ENCODE data around the gene SLC28A3.

SLC28A3 gene

DNA sequence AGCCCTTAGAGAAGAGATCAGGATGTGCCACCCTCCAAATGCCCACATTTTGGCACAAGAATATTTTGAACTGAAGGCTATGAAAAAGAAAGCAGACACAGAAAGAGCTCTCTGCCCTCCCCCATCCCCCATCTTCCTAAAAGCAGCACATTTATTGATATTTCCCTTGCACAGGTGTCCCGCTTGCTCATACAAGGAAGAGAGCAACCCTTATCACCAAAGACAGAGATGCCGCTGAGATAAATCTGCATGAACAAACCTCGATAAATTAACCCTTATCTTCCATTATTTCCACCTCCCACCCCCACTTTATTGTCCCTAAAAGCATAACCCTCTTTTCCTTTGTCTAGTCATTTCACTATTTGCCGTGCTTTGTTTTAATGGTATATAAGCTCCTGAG, 1.8 kb downstream of the SLC28A3 start:
- DNase-seq: no peak

- DNase-seq: no peak
These were observed 3.3 kb downstream of the SLC28A3 start for GRCh38 chr9:84337252-84337651.

DNA sequence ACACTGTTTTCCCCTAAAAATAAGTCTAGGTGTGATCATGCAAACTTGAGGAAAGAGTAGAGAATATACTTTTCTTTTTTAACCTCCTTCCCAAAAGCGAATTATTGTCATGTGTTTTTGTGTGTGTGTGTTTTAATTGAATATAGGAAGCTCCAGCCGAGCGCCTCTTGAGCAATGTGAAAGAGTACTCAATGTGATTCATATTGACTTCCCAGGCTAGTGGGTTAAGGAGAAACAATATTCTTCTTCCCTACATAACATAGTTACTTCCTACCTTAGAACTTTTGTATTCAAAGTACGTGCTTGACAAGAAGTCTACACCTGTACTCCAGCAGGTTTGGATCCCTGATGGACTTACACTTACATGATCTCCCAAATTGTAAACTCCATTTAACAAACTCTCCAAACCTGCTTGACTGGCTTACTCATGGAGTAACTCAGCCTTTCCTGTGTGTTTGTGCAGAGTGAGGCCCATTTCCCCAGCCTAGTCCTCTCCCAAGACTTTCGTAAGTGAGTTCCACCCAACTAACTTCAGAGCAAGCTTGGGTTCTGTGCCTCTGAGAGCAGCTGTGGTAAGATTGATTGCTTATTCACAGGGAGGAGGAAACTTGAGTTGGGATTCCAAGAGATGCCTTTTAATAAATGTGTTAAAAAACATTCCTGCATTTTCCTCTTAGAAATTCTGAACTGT, 9.3 kb downstream of the SLC28A3 start:
- DNase-seq: no peak

DNA sequence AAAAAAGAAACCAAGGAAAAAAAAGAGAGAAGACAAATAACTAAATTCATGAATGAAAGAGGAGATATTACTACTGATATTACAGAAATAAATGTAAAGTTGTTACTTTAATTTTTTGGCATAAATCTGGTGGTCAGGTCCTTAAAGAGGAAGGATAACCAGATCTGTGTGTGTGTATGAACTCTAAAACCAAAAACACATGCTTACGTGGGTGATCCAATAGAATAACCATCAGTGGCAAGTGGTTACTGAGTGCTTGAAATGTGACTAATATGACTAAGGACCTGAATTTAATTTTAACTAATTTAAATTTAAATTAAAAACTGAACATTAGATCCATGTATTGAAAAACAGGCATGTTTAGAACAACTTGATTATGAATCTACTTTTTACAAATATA, 10.3 kb downstream of the SLC28A3 start:
- no peak for DNase-seq

DNA sequence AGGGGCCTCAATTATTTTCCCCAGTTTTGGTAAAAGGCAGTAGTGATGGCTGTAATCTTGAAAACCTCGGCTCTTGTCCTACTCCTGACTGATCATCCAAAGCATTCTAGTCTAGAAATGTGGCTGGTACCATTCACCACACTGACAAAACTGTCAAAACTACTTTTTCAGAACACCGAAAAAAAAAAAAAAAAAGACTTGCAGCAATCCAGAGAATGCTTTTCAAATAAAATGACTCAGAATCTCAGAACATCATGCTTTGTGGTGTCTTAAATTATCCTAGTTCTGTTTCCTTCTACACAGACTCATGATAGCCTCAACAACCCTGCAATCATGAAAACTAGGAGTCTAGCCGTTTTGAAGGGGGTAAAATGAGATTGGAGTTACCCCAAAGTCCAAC, 13.4 kb downstream of the SLC28A3 start:
- DNase-seq: no peak

DNA sequence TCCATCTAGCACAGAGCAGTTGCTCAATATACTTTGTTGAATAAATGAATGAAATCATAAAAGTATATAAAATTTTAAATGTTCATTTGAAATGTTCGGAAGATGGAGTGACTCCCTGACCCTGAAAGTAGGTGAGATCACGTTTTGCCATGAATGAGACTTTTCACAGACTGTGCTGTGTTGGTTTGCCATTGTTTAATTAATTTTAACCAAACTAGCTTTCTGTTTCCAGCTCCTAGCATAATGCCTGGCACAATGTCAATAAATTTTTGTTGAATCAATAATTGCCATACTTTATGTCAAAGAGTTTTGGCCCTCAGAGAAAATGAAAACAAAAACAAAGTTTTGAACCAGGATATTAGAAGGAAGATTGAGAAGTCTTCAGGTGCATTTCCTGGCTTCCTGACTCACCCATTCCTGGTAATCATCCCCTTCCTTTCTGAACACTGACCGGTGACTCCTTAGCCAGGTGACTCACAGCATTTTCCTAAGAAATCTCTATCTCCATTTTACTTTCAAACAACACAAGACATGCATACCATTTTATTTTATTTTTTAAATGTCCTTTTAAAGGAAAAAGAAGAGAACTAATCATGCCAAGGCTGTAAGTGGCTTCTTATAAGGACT, 15.1 kb downstream of the SLC28A3 start:
- no peak for DNase-seq

GRCh38 chr9:84324811-84325210, 15.7 kb downstream of the SLC28A3 start:
- DNase-seq: no peak

DNA sequence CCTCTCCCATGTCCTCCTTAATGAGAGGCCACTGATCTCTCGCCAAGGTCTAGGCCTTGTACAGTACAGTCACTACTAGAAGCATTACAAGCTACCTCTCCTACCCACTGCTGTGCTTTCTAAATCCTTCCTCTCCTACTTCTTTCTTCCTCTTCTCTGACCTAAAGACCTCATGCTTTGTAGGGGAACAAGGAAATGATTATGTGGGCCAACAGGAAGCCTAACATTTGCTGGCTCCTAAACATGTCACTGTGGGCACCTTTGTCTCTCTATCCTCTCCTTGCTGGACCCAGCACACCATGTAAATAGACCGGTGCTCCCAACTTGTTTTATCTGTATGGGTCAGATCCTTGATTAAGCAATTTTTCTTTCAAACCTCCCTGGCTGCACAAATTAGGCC, 16.7 kb downstream of the SLC28A3 start:
- no peak for DNase-seq

DNA sequence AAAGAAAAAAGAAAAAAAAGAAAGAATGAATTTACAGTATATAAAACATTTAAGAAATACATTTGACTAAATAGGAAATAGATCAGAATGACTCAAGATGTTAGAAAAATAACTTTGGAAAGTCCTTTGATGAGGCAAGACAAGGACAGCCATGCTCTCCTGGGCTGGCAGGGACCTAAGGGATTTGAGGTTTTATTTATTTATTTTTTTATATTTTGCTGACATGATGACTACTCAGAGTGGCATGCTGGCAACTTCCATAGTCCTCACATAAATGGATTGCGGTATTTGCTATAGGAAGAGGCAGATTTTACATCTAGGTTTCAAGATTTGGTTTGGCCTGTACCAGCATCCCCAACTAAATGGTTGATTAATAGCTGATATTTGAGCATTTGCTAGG, 17.7 kb downstream of the SLC28A3 start:
- DNase-seq: no peak

DNA sequence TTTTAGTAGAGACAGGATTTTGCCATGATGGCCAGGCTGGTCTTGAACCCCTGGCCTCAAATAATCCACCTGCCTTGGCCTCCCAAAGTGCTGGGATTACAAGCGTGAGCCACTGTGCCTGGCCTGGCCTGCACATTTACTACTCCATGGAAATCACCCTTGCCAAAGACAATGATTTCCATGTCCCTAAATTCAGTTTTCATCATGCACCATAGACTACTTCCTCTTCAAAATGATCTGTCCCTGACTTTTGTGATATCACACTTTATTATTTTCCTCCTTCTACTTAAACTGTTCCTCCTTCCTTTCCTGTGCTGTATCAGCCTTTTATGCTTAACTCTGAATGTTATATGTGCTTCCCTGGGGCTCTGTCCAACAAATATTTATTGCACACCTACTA, 20.3 kb downstream of the SLC28A3 start:
- no peak for DNase-seq

DNA sequence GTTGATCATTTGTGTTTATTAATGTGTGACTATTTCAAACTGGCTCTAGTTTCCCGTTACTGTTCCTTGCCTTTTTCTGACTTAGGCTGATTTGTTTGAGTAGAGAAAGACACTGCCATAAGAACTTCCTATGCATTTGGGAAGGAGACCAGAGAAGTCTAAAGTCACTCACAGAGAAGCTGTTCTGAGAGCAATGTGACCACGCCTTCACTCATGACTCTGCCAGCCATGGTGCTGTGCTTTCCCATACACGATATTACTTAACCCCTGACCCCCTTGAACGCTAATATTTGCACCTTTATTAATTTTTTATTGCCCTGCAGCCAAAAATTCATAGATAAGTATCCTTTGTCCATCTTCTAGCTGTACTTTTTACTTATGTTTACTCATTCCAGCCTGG, 20.9 kb downstream of the SLC28A3 start:
- DNase-seq: no peak

- DNase-seq: no peak
These were observed 21.6 kb downstream of the SLC28A3 start for GRCh38 chr9:84318981-84319380.

DNA sequence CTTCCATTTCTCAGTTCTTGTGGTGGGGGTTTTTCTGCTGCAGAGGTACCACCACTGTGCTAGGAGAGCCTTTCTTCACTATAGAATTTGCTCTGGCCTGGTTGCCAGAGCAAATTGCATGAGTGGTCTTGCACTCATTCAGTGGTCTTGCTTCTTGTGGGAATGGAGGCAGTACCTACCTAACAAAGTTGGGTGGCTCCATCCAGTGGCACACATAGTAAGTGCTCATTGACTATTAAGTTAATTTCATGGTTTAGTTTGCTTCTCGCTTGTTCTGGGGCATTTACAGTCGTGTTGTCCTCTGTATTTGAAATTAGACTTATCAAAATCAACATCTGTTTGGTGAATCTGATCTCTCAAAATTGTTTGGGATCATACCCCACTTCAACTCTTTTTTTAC, 23.0 kb downstream of the SLC28A3 start:
- DNase-seq: no peak

- DNase-seq: peak; percentile 41
These were observed 25.2 kb downstream of the SLC28A3 start for GRCh38 chr9:84315278-84315877.

DNA sequence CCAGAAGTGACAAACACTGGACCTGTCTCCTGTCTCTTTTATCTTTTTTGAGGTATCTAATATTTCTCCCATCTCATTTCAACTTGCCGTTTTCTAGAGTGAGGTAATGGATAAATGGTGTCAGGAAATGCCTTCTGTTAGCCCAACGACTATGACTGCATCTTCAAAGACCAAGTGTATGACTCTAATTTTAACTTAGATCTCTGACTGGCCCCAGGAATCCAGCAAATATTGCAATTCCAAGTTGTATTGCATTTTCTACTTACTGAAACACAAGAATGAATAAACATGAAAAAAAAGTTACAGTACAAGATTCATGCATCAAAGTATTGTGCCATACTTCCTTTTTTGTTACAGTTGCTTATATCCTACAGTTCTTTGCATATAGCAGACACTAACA, 26.3 kb downstream of the SLC28A3 start:
- no peak for DNase-seq

GRCh38 chr9:84310883-84311282, 29.7 kb downstream of the SLC28A3 start:
- DNase-seq: no peak

DNA sequence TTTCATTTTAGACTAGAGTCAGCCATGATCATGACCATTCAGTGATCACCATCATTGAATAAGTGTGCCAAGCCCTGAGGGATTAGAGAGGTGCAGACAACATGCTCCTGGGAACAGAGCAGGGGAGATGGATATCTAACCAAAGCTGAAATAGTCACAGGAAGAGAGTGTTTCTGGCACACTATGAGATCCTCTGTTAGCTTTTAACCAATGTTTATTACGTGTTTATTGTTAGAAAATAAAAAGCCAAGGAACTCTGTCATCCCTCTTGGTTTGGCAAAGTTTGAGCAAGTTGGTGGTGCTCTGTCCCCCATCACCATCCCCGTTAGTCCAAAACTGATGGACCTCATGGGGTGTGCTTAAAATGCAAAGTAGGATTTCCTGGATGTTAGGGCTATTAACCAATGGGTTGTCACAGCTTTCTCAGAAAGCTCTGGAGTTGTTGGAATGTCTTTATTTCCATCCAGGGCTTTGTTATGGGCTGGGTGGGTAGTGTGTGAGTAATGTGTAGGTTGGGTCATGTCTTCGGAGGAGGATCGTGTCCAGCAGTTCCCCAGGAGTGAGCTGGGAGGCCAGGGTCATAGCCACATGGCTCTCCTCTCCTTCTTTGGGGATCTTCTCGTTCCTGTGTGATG, 34.9 kb downstream of the SLC28A3 start:
- DNase-seq: no peak

DNA sequence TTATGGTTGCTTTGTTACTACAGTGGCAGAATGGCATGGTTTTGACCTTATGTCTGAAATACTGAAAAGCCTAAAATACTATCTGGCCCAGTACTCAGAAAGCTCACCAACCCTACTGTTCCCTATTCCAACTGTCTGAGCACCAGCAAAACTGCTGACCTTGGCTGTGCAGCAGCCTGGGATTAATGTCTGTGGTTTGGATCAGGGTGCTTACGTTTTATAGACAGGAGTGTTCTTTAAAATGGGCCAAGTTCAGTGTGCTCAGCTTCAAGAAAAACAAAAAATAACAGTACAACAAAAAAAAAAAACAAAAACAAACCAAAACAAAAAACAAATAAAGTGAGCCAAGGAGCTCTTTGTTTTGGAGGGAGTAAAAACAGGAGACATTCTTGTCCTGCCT, 36.4 kb downstream of the SLC28A3 start:
- DNase-seq: no peak

GRCh38 chr9:84303061-84303460, 37.5 kb downstream of the SLC28A3 start:
- DNase-seq: no peak

DNA sequence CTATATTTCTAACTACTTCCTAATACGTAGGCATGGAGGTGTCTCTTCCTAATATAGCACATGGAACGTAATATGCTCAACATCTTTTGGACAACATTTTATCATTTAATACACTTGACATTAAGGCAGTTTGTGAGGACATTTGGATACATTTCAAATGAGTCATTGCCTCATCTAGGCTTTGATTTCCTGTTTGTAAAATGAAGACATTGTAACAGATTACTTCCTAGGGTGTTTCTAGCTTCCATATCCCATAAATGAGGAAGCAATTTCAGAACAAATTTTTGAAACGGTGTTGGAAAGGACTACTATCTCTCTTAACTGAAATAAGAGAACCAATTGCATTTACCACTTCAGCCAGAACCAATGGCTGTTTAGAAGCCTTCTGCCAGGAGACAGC, 38.7 kb downstream of the SLC28A3 start:
- no peak for DNase-seq

GRCh38 chr9:84300271-84300670, 40.3 kb downstream of the SLC28A3 start:
- no peak for DNase-seq

DNA sequence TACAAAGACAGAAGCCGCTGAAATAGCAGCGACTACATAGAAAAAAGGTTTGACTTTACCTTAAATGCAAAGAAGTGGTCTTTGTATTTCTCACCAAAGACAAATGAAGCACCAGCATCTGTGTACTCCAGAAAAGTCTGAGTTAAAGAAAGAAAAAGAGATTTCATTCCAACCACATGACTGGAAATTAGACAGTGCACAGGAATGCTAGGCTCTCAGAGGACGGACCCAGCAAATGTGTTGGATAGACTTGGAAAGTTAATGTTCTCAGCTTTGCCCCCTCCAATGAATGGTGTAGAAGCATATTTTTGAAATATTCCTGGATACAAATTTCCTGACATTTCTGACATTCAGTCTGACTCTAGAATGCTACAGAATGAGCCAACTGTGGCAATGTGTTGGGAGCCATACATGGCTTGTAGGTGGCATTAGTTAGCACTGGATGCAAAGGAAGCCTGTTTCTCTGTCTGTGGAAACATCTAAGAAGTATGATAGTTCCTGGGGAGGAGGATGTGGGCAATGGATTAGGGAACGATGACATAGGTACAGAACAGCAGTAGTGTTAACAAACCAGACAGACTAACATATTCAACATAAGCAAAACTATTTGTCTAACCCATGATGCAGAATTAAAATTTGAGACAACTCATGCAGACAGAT, 43.3 kb downstream of the SLC28A3 start:
- DNase-seq: no peak

- DNase-seq: no peak
These were observed 44.3 kb downstream of the SLC28A3 start for GRCh38 chr9:84296146-84296843.
